PC-3 (cell line): ENCODE results near the gene ZNF638. TPM values are rescaled to one million over a fixed set of nuclear protein-coding genes. Genes with fewer than 3 reads are reported as not detected.

Experiments used
- ATAC-seq: fragments of 200-7000 bp; cut with Tn5 transposase; 2 replicates; pipeline ENCODE4 v1.9.1; 2020; ENCODE audit warnings: mild to moderate bottlenecking, moderate library complexity
- BruUV-seq: library from RNA; stranded (reverse); fragments of 400-500 nt; replicated peaks from 2 replicates; lab custom pipeline; 2021; lab: Mats Ljungman, UMichigan
- CTCF ChIA-PET: fragments of 300-600 bp; sonication (Branson Sonifier 250); formaldehyde crosslinking; loops from one replicate; lab custom pipeline; 2022; ENCODE audit warnings: antibody characterized with exemption; lab: Charles Lee
- POLR2A ChIA-PET: fragments of 300-600 bp; sonication (Branson Sonifier 250); formaldehyde crosslinking; loops from one replicate; lab custom pipeline; 2022; ENCODE audit warnings: antibody characterized with exemption; ENCODE audit not compliant: unreplicated experiment; lab: Charles Lee
- DNase-seq: peaks from one replicate; pipeline ENCODE4 v3.0.0-alpha.2; 2015
- H2AFZ ChIP-seq: fragments of 300-600 bp; sonication (generic); 2 replicates; pipeline ENCODE4 v1.6.0; 2016; ENCODE audit warnings: antibody characterized with exemption, low read length
- H3F3A ChIP-seq: fragments of 300-600 bp; sonication (generic); one replicate; pipeline ENCODE4 v1.6.0; 2017; ENCODE audit warnings: antibody characterized with exemption, low read length, control low read depth, mild to moderate bottlenecking; ENCODE audit not compliant: unreplicated experiment
- H3K27ac ChIP-seq: fragments of 300-600 bp; sonication (generic); 2 replicates; pipeline ENCODE4 v1.5.1; 2016; ENCODE audit warnings: mild to moderate bottlenecking, low read length
- H3K27me3 ChIP-seq: fragments of 300-600 bp; sonication (generic); 2 replicates; pipeline ENCODE4 v1.6.1; 2016; ENCODE audit warnings: low read length, mixed read lengths
- H3K36me3 ChIP-seq: fragments of 300-600 bp; sonication (generic); 2 replicates; pipeline ENCODE4 v1.6.1; 2016; ENCODE audit warnings: low read depth, mixed run types, low read length, mixed read lengths
- H3K4me1 ChIP-seq: fragments of 300-600 bp; sonication (generic); 2 replicates; pipeline ENCODE4 v1.5.1; 2016; ENCODE audit warnings: low read length; ENCODE audit not compliant: insufficient read depth
- H3K4me2 ChIP-seq: fragments of 300-600 bp; sonication (generic); 2 replicates; pipeline ENCODE4 v1.6.0; 2016; ENCODE audit warnings: low read length
- H3K4me3 ChIP-seq: fragments of 300-600 bp; sonication (generic); 2 replicates; pipeline ENCODE4 v1.5.1; 2016; ENCODE audit warnings: mild to moderate bottlenecking, low read length, mixed read lengths
- H3K79me2 ChIP-seq: fragments of 300-600 bp; sonication (generic); 2 replicates; pipeline ENCODE4 v1.6.1; 2017; ENCODE audit warnings: low read length, mixed read lengths
- H3K9ac ChIP-seq: fragments of 300-600 bp; sonication (generic); 2 replicates; pipeline ENCODE4 v1.6.0; 2016; ENCODE audit warnings: mild to moderate bottlenecking, low read length
- H3K9me2 ChIP-seq: fragments of 300-600 bp; sonication (generic); replicated peaks from 2 replicates; pipeline ENCODE4 v1.6.1; 2016; ENCODE audit warnings: mixed run types, low read length, mixed read lengths
- H3K9me3 ChIP-seq: fragments of 300-600 bp; sonication (generic); 2 replicates; pipeline ENCODE4 v1.6.1; 2016; ENCODE audit warnings: low read length, mixed read lengths
- H4K20me1 ChIP-seq: fragments of 300-600 bp; sonication (generic); 2 replicates; pipeline ENCODE4 v1.6.1; 2016; ENCODE audit warnings: low read length, mixed read lengths
- CTCF ChIP-seq: fragments of 300-600 bp; sonication (generic); conservative IDR thresholded peaks from 2 replicates; pipeline ENCODE4 v1.5.1; 2017; ENCODE audit warnings: antibody characterized with exemption, low read depth, mild to moderate bottlenecking, low read length
- EZH2 ChIP-seq: fragments of 300-600 bp; sonication (generic); IDR thresholded peaks from one replicate; pipeline ENCODE4 v1.6.1; 2017; ENCODE audit warnings: antibody characterized with exemption, mild to moderate bottlenecking, low read length; ENCODE audit not compliant: unreplicated experiment
- EZH2phosphoT487 ChIP-seq: fragments of 300-600 bp; sonication (generic); IDR thresholded peaks from 2 replicates; pipeline ENCODE4 v1.6.1; 2018; ENCODE audit warnings: mild to moderate bottlenecking, antibody characterized with exemption, low read length, borderline replicate concordance
- intact Hi-C: fragments of 100-400 bp; cut with micrococcal nuclease; formaldehyde crosslinking; loops from 2 replicates; pipeline ENCODE4 v1.9.0; 2023
- total RNA-seq: library from RNA; depleted of rRNA; stranded (reverse); fragments of >200 nt; gene quantifications from 2 replicates; pipeline ENCODE4 v1.2.3, GENCODE V29; 2014

Gene ZNF638
- total RNA-seq, 1 experiment from 2014 or later, result 93.2 TPM

- ChIA-PET POLR2A (no interaction called here), CTCF (no interaction called here)
- Histone ChIP-seq H3F3A (no peaks in the 10 kb centered on the region), H4K20me1 (no peaks in the 10 kb centered on the region), H3K79me2 (no peaks in the 10 kb centered on the region), H3K4me1 (peaks cover 37% of the 10 kb centered on the region), H3K27me3 (no peaks in the 10 kb centered on the region), H3K36me3 (no peaks in the 10 kb centered on the region), H3K9me3 (no peaks in the 10 kb centered on the region), H3K9ac (no peak overlapping the region), H2AFZ (no peak overlapping the region), H3K4me3 (no peak overlapping the region), H3K9me2 (no peaks in the 10 kb centered on the region), H3K27ac (no peak overlapping the region), H3K4me2 (peak overlapping the region; percentile 15; the same call in 1 of the 2 replicates)
- DNase-seq (no peak), ATAC-seq (no peak)
- TF ChIP-seq CTCF (no peak), EZH2phosphoT487 (no peak), EZH2 (no peak)
- no TSS peak for BruUV-seq
- intact Hi-C loops, result no loop called here
Observed at GRCh38 chr2:71455741-71456569, 124.4 kb downstream of the ZNF638 start.

GRCh38 chr2:71456617-71457016 is 125.0 kb downstream of the ZNF638 start:
- Histone ChIP-seq H3K4me1 (peaks cover 37% of the 10 kb centered on the region), H3K79me2 (no peaks in the 10 kb centered on the region), H3K36me3 (no peaks in the 10 kb centered on the region), H3K4me3 (no peak overlapping the region), H3K4me2 (no peak overlapping the region), H3K9ac (no peak overlapping the region), H3F3A (no peaks in the 10 kb centered on the region), H3K9me3 (no peaks in the 10 kb centered on the region), H3K27me3 (no peaks in the 10 kb centered on the region), H3K9me2 (no peaks in the 10 kb centered on the region), H3K27ac (no peak overlapping the region), H2AFZ (no peak overlapping the region), H4K20me1 (no peaks in the 10 kb centered on the region)
- ChIA-PET CTCF (no interaction called here), POLR2A (no interaction called here)
- DNase-seq (no peak), ATAC-seq (no peak)
- intact Hi-C loops, result no loop called here
- BruUV-seq, result no TSS peak
- no peak for TF ChIP-seq CTCF
- no peak for TF ChIP-seq EZH2phosphoT487
- no peak for TF ChIP-seq EZH2
